A673 (cell line): ENCODE measurements around the gene TPTE2. TPM values are rescaled to one million over a fixed set of nuclear protein-coding genes. Genes with fewer than 3 reads are reported as not detected.

Experiments used
- BruUV-seq: library from RNA; stranded (reverse); fragments of 400-500 nt; replicated peaks from 2 replicates; lab custom pipeline; 2021; lab: Mats Ljungman, UMichigan
- CTCF ChIA-PET: fragments of 300-600 bp; sonication (Branson Sonifier 250); formaldehyde crosslinking; loops from one replicate; lab custom pipeline; 2022; ENCODE audit warnings: antibody characterized with exemption; lab: Charles Lee
- POLR2A ChIA-PET: fragments of 300-600 bp; sonication (Branson Sonifier 250); formaldehyde crosslinking; loops from one replicate; lab custom pipeline; 2022; ENCODE audit warnings: antibody characterized with exemption; ENCODE audit not compliant: low non-redundant PET; lab: Charles Lee
- DNase-seq: peaks from one replicate; pipeline ENCODE4 v3.0.0-alpha.2; 2015; ENCODE audit warnings: low spot score
- H3K27ac ChIP-seq: fragments of 200-600 bp; sonication (generic); 2 replicates; pipeline ENCODE4 v1.5.1; 2016; ENCODE audit warnings: mixed run types, low read depth, mild to moderate bottlenecking, mixed read lengths, antibody characterized with exemption, low read length; ENCODE audit not compliant: poor library complexity, severe bottlenecking
- H3K27me3 ChIP-seq: fragments of 200-600 bp; sonication (generic); replicated peaks from 2 replicates; pipeline ENCODE4 v1.6.1; 2017; ENCODE audit warnings: mixed run types, low read depth, mild to moderate bottlenecking, mixed read lengths, antibody characterized with exemption, low read length; ENCODE audit not compliant: insufficient read depth, poor library complexity
- H3K36me3 ChIP-seq: fragments of 200-600 bp; sonication (generic); 2 replicates; pipeline ENCODE4 v1.6.1; 2016; ENCODE audit warnings: mixed run types, mild to moderate bottlenecking, mixed read lengths, antibody characterized with exemption, low read length; ENCODE audit not compliant: insufficient read depth, poor library complexity, severe bottlenecking
- H3K4me1 ChIP-seq: fragments of 200-600 bp; sonication (generic); 2 replicates; pipeline ENCODE4 v1.6.1; 2017; ENCODE audit warnings: mixed run types, mild to moderate bottlenecking, mixed read lengths, antibody characterized with exemption, low read length; ENCODE audit not compliant: insufficient read depth, poor library complexity, severe bottlenecking
- H3K4me3 ChIP-seq: fragments of 200-600 bp; sonication (generic); 2 replicates; pipeline ENCODE4 v1.5.1; 2016; ENCODE audit warnings: low read depth, mixed run types, mild to moderate bottlenecking, mixed read lengths, low read length; ENCODE audit not compliant: poor library complexity, severe bottlenecking
- H3K9me3 ChIP-seq: fragments of 200-600 bp; sonication (generic); 2 replicates; pipeline ENCODE4 v1.6.1; 2016; ENCODE audit warnings: mixed run types, low read depth, mild to moderate bottlenecking, mixed read lengths, antibody characterized with exemption, low read length; ENCODE audit not compliant: poor library complexity, severe bottlenecking
- EZH2 ChIP-seq: fragments of 200-600 bp; sonication (generic); IDR thresholded peaks from 2 replicates; pipeline ENCODE4 v1.6.1; 2017; ENCODE audit warnings: borderline replicate concordance, low read depth, mild to moderate bottlenecking, mixed read lengths, antibody characterized with exemption, low read length; ENCODE audit not compliant: poor library complexity, severe bottlenecking
- intact Hi-C: fragments of 100-400 bp; cut with micrococcal nuclease; formaldehyde crosslinking; loops from one replicate; pipeline ENCODE4 v1.10.0; 2022; ENCODE audit not compliant: unreplicated experiment
- total RNA-seq: library from RNA; stranded (reverse); gene quantifications from 2 replicates; pipeline ENCODE4 v1.2.3, GENCODE V29; 2021
- TF ChIP-seq, protein P1 (sequence below): fragments of 300-800, 200-600 bp; sonication (generic); conservative IDR thresholded peaks from 2 replicates; pipeline ENCODE4 v1.5.1; 2017; ENCODE audit warnings: low read depth, mild to moderate bottlenecking, antibody characterized with exemption, low read length, moderate library complexity, mixed read lengths

The TPTE2 gene
- total RNA-seq, 1 experiment from 2014 or later = 27.5 TPM

DNA sequence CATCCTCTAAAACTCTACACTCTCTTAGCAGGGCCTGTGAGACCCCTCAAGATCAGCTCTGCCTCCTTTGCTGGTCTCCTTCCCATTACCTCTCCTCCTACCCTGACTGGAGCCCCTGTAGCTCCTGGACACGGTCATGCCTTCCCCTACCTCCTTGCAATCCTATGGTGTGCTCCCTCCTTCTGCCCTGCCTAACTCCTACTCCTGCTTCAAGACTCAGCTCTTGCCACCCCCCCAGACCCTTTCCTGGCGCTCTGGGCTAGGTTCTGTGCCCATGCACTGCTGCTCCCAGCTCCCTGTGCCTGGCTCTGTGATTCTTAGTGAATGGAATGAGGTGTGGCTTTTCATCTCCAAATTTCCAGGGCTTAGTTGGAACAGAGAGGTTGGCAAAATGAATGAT, 28.0 kb upstream of the TPTE2 start:
- DNase-seq = no peak
- ChIA-PET POLR2A (no interaction called here), CTCF (no interaction called here)
- no peak for TF ChIP-seq EZH2
- TF ChIP-seq, protein P1, sequence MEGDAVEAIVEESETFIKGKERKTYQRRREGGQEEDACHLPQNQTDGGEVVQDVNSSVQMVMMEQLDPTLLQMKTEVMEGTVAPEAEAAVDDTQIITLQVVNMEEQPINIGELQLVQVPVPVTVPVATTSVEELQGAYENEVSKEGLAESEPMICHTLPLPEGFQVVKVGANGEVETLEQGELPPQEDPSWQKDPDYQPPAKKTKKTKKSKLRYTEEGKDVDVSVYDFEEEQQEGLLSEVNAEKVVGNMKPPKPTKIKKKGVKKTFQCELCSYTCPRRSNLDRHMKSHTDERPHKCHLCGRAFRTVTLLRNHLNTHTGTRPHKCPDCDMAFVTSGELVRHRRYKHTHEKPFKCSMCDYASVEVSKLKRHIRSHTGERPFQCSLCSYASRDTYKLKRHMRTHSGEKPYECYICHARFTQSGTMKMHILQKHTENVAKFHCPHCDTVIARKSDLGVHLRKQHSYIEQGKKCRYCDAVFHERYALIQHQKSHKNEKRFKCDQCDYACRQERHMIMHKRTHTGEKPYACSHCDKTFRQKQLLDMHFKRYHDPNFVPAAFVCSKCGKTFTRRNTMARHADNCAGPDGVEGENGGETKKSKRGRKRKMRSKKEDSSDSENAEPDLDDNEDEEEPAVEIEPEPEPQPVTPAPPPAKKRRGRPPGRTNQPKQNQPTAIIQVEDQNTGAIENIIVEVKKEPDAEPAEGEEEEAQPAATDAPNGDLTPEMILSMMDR = no peak
- Histone ChIP-seq H3K36me3 (no peaks in the 10 kb centered on the region), H3K27ac (no peak overlapping the region), H3K4me3 (no peak overlapping the region), H3K4me1 (peaks cover 9% of the 10 kb centered on the region), H3K9me3 (no peaks in the 10 kb centered on the region), H3K27me3 (no peaks in the 10 kb centered on the region)
- BruUV-seq = no TSS peak
- intact Hi-C loops = no loop called here

DNA sequence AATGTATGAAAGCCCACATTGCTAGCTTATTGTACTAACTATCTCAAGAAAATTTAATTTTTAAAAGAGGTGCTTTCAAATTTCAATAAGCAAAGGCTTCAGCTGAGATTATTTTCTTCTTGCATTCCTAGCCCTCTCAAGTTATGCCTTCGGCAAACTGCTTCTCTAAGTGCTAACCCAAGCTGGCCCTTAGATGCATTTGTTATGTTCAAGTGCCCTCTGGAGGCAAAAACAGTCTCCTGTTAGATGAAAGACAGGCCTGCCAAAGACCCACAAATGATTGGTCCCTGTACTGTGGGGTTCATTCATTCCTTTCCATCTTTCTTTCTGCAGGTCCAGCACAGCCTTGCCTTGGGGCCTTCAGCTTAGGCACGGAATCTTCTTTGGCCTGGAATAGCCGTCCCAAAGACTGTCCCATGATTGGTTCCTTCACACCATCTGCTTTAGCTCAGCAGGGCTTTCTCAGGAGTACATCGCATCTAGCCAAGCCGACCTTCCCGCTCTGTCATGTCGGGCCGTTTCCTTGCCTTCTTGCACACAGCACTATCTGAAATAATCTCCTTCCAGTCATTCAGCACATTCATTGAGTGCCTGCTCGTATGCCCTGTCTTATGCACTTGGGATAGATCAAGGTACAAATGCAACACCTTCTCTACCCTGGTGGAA, 26.4 kb upstream of the TPTE2 start:
- no peaks in the 10 kb centered on the region for H3K9me3 ChIP-seq
- DNase-seq = peak; percentile 80
- BruUV-seq = no TSS peak
- TF ChIP-seq, protein P1 = peak; percentile 74
- TF ChIP-seq EZH2 = no peak
- H3K27ac ChIP-seq = peak overlapping the region; percentile 53
- no peaks in the 10 kb centered on the region for H3K27me3 ChIP-seq
- POLR2A ChIA-PET = no interaction called here
- H3K4me3 ChIP-seq = no peak overlapping the region
- intact Hi-C loops = no loop called here
- CTCF ChIA-PET = interaction anchor here (0.6 to 1.0 kb wide), 3 partner anchors 8 to 901 kb away, joined by 3 to 8 read pairs (median 3); no protein-coding TSS in a partner anchor
- peaks cover 9% of the 10 kb centered on the region for H3K4me1 ChIP-seq
- no peaks in the 10 kb centered on the region for H3K36me3 ChIP-seq

DNA sequence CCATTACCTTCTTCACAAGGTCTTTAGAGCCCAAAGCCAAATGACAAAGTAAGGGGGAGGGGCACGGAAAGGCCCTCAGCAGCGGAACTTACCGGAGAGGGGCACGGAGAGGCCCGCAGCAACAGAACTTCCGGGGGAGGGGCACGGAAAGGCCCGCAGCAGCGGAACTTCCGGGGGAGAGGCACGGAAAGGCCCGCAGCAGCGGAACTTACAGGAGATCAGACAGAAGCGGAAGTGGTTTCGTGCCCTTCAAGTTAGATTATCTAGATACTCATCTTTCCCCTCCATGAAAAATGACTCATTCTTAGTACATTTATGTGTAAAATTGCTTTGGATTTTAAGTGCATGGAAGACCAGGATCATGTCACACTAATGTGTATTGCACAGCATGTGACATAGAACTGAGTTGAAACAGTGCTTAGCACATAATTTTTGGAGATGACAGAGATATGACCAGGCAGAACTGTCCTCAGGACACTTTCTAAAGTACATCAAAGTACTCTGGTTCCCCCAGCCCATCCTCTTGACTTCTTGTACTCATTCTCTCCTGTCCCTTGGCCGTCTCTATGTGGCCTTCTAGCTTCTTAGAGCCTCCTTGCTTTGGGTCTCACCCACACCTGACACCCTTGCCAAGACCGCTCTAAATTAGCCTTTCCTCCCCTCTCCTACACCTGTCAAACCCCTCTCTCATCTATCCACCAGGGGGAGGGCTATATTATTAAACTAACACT, 25.7 kb upstream of the TPTE2 start:
- H3K27me3 ChIP-seq = no peaks in the 10 kb centered on the region
- H3K27ac ChIP-seq = peak overlapping the region; percentile 53
- H3K36me3 ChIP-seq = no peaks in the 10 kb centered on the region
- ChIA-PET POLR2A (no interaction called here), CTCF (interaction anchor here (0.6 to 1.0 kb wide), 2 partner anchors 9 to 14 kb away, joined by 3 to 8 read pairs; no protein-coding TSS in a partner anchor)
- peak; percentile 81 for DNase-seq
- no peaks in the 10 kb centered on the region for H3K9me3 ChIP-seq
- peak overlapping the region; percentile 34 for H3K4me3 ChIP-seq
- BruUV-seq = no TSS peak
- intact Hi-C loops = no loop called here
- H3K4me1 ChIP-seq = peaks cover 9% of the 10 kb centered on the region
- TF ChIP-seq, protein P1 = no peak
- TF ChIP-seq EZH2 = no peak
